Measurements from ENCODE around the gene SEC63.

- TF ChIP-seq POLR2A (IDR thresholded peaks at IDR 0.05) = no peak
- no peak for TF ChIP-seq CTCF (IDR thresholded peaks at IDR 0.05)
Measured at GRCh38 chr6:107827541-107827940, 130.5 kb downstream of the SEC63 start.

All from adrenal gland (tissue), 5 donors.